HG03520 (cell line): ENCODE measurements around the gene SEMA5A.
"Not testable (repeated sequence)": the region's sequence is repeated elsewhere in the genome, so short reads cannot be mapped to it uniquely, and the experiment has no call there.

Source experiments
- ATAC-seq: cut with Tn5 transposase; IDR thresholded peaks from one replicate; pipeline ENCODE4 v1.9.1; 2021; ENCODE audit warnings: mild to moderate bottlenecking, moderate library complexity; ENCODE audit not compliant: unreplicated experiment

The SEMA5A gene

DNA sequence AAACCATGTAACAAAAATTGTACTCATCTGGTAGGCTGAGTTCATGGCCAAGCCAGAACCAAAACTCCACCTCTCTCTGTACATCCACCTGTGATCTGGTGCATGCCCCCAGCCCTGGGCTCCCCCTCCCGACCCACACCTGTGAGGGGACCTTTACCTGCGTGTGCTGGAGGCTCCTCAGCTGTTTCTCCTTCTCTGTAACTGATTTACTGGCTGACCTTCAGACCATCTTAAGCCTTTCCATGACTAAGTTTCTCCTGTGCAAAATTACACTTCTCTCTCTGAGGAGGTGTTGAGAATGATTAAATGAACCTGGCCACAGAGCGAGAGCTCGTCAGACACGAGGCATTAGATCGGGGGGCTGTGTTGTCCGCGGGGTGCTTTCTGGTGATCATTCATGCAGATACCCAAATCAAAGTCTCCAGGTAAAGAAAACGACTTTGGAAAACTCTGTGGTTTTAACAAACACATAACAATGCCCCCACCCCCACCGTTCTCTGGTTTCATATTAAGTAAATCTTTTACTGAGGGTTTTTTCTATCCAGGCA lies 136.4 kb downstream of the SEMA5A start:
- no peak for ATAC-seq

- ATAC-seq = no peak
Observed at GRCh38 chr5:9408964-9409363, 136.9 kb downstream of the SEMA5A start.

DNA sequence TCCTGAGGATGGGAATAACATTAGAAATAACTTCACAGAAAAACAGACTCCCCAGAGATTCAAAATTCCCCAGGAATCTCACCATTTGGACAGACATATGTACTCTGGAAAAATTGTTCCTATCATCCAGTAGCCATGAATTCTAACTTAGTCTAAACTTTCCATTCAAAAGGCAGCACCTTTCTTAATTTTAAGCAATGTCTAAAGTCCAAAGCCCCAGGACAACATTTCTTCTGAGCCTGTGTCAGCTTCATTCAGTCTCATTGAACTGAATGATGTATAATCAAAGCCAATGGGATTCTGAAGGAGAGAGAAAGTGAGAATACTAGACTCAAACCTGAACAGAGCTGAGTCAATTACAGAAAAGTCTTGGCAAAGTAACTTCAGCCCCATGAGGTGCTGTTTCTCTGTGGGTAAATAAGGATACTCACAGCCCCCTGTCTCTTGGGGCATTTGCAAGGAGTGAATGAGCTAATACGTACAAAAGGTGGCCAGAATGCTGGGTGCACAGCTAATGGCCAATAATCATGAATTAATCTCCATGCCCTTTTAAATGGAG lies 140.6 kb downstream of the SEMA5A start:
- peak; percentile 58 for ATAC-seq

GRCh38 chr5:9401786-9402472 lies 143.9 kb downstream of the SEMA5A start:
- ATAC-seq = no peak

- not testable (repeated sequence) for ATAC-seq
Observed at GRCh38 chr5:9399783-9400182, 146.1 kb downstream of the SEMA5A start.

- ATAC-seq = no peak
Observed at GRCh38 chr5:9399094-9399493, 146.8 kb downstream of the SEMA5A start.

- no peak for ATAC-seq
Observed at GRCh38 chr5:9398227-9398626, 147.6 kb downstream of the SEMA5A start.

GRCh38 chr5:9396285-9396770 lies 149.5 kb downstream of the SEMA5A start:
- ATAC-seq = no peak

GRCh38 chr5:9395706-9396105 lies 150.2 kb downstream of the SEMA5A start:
- ATAC-seq = no peak

DNA sequence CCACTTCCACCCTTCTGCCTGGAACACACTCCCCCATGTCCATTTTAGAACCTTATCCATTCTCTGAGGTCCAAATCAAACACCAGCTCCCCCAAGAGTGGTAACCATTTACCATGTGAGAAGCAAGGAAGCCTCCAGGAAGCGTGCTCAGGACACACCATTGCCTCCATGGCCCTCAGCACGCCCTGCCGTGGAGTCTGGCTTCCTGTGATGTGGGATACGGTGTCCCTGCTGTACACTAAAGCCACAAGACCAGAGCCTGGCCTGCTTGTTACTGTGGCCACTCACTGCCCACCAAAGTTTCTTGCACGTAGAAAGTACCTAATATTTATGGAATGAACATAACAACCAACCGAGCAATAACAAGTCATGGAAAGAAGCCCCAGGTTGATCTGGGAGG lies 151.7 kb downstream of the SEMA5A start:
- ATAC-seq = no peak

DNA sequence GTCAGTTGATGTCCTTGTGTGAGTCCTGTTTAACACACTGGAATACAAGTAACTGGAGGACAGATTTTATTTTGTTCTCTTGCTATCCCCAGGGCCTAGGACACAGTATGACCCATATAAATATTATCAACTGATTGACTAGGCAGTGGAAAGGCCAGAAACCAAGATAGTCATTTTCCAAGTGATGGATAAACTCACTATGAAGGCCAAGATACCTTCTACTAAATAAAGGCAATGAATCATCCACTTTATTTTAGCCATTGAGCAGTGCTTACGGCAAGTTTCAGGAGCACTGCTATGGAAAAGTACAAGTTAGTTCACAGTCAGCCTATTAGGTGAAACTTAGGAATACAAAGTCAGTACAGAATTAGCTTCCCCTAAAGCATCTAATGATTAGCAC lies 153.2 kb downstream of the SEMA5A start:
- ATAC-seq = no peak

DNA sequence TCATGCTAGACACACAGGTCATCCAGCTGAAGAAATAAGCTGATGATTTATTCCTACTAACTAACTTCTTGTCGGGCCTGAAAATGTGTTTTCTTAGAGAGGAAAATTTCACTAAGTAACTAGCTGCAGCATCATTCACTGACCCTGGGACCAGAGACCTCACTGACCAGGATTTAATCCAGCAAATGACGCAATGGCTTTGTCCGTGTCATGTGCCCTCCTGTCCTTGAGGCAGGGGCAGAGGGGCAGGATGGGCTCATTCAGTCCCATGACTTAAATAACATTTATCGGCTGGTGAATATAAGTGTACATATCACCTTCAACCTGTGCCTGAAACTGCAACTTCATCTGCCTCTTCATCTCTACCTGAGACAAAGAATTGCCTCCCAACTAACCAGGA lies 154.8 kb downstream of the SEMA5A start:
- ATAC-seq = no peak

GRCh38 chr5:9390113-9390512 lies 155.8 kb downstream of the SEMA5A start:
- ATAC-seq = no peak

- ATAC-seq = no peak
Observed at GRCh38 chr5:9388941-9389674, 156.8 kb downstream of the SEMA5A start.

- ATAC-seq = no peak
Observed at GRCh38 chr5:9387879-9388278, 158.0 kb downstream of the SEMA5A start.

- ATAC-seq = no peak
Observed at GRCh38 chr5:9386945-9387344, 158.9 kb downstream of the SEMA5A start.

GRCh38 chr5:9382522-9382921 lies 163.4 kb downstream of the SEMA5A start:
- no peak for ATAC-seq

DNA sequence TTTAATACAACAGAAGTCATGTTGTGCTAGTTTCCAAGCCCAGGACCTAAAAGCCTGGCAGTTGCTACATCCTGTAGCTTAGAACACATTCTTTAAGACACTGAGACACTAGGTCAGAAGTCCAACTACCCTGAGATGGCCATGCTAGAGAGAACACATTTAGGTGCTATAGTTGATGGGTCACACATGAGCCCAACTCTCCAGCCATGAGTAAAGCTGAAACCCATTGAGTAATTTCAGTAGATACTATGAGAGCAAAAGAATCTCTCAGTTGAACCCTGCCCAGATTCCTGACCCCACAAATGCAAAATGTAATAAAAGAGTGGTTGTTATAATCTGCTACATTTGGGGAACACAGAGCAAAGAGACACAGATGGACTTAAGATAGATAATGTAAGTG lies 164.4 kb downstream of the SEMA5A start:
- peak; percentile 90 for ATAC-seq

- no peak for ATAC-seq
Observed at GRCh38 chr5:9380109-9380508, 165.8 kb downstream of the SEMA5A start.

- no peak for ATAC-seq
Observed at GRCh38 chr5:9376363-9377117, 169.3 kb downstream of the SEMA5A start.

DNA sequence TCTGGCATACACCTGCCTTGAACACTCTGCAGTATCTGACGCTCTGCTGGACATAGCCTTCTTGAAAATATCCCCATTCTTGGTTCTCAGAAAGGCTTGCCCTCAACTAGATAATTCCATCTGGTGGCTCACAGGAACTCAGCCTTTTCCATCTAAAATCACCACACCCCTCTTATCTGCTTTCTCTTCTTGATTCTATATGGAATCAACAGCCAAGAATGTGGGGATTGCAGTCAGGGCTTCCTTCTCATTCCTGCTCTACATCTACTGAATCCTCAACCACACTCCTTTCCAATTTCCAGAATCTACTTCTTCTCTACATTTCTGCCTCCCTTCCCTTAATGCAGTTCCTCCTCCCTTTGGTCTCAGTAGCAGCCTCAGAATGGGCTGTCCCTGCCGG lies 170.1 kb downstream of the SEMA5A start:
- no peak for ATAC-seq
